CD4-positive, alpha-beta T cell treated with Interleukin-21 for 1 hour (primary cell): Measurements from ENCODE around the gene PTPRJ.

ENCODE experiments used
- DNase-seq: peaks from one replicate; pipeline ENCODE4 v3.0.0-alpha.2; 2020

PTPRJ gene

DNA sequence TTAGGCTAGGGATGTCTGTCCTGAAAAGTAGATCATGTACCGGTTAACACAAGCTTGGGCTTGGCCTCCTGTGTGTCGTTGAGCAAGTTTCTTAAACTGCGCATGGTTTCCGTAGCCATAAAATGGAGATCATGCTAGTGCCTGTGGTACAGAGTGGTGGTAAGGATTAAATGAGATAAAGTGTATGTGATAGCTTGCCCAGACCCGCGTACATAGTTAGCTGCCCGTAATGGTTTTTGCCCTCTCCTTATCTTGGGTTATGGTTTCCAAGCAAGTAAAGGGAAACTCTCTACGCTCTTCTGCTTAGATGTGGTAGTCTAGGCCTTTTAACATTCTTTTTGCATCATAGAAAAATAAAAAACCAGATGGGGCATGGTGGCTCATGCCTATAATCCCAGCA is 11.0 kb upstream of the PTPRJ start:
- no peak for DNase-seq

DNA sequence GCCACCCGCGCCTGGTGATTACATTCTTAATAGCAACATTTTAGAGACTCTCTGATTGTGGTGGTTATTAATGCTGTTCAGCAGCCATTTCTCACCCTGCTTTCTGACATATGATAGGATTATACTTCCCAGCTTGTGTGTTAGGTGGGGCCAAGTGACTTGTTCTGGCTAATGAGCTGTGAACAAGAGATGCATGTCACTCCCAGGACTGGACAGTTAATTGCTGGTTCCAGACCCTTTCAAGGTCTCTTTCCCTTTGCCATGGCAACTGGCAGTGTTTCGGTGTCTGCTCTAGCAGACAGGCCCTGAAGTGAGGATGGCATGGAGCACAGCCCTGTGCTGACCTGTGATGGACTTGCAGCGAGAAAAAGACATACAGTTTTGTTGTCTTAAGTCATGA is 8.9 kb upstream of the PTPRJ start:
- DNase-seq: no peak

GRCh38 chr11:47973173-47973572 is 7.2 kb upstream of the PTPRJ start:
- no peak for DNase-seq

DNA sequence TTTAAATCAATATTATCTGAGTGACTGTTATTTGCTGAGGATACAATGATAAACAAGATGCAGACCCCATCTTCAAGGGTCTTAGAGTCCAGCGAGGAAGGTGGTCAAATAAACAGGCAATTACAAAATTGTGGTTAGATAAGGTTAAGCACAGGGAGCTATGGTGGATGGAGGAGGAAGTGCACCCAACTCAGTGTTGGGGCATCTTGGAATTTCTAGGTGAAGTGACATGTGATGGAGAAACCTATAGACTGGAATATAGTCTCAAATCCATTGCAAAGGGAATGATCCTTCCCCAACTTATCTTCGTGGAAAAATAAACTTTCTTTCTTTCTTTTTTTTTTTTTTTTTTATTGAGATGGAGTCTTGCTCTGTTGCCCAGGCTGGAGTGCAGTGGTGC is 3.4 kb upstream of the PTPRJ start:
- DNase-seq: no peak

DNA sequence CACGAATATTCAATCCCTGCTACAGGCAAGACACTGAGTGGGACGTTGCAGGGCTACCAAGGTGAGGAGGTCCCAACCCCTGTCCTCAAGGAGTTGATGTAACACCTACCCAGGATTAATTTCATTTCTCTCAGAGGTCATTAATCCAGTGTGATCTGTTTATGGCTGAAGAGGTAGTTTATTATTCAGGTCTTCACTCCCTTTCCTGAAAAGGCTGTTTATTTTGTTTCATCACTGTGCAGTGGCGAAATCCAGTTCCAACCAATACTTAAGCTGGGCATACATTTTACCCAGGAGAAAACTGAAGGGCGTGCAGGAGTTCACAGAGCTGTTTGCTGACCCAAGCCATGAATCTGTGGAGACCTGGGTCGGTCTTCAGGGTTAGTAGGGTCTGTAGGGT is 2.7 kb upstream of the PTPRJ start:
- no peak for DNase-seq

DNA sequence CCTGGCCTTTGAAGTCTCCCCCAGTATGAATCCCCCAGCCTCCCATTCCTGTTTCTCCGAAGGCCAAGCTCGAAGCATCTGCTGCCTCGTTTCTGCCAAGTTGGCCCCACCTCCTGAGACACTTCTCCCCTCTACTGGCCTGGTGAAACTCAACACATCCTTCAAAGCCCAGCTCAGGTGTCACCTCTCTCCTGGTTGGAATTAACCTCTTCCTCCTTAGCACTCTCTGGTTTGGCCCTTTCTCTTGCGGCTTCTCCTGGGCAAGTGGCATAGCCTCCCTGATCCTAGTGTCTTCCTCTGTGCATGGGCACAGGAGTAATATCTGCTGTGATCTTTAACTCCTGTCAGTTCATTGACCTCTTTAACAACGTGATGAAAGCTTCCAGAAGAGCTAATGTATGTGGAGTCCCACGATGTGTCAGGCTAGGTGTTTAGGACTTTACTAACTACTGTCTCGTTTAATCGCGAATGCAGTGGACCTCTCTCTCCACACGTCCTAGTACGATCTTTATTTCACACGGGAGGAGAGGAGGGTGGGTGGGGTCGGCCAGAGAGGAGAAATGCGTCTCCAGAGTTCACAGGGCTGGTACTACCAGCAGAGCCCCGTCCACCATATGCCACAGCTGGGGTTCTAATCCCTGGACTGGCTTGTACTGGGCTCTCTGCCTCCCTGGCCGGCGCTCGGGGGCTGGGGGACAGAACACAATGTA is 826 bp upstream of the PTPRJ start:
- no peak for DNase-seq

GRCh38 chr11:47980907-47981621 is 705 bp downstream of the PTPRJ start:
- DNase-seq: no peak

GRCh38 chr11:47981667-47982404 is 1.5 kb downstream of the PTPRJ start:
- DNase-seq: no peak

DNA sequence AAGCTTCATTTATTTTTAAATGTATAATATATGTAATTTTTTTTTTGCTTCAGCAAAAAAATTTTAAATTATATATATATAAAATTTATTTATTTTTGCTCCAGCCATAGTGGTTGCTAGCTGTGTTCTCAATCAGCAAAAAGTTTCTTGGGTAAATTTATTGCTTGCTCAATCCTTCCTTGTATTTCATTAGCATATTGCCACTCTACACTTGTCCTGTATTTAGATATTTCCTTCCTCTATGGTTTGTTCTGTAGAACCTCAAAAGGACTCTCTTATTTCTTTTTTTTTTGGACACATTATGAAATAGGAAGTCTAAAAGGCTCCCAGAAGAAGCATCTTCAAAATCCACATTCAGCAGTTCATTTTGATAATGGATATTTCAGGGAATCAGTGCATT is 2.3 kb downstream of the PTPRJ start:
- DNase-seq: no peak

- DNase-seq: peak; percentile 27
Observed at GRCh38 chr11:47983464-47984397, 3.4 kb downstream of the PTPRJ start.

DNA sequence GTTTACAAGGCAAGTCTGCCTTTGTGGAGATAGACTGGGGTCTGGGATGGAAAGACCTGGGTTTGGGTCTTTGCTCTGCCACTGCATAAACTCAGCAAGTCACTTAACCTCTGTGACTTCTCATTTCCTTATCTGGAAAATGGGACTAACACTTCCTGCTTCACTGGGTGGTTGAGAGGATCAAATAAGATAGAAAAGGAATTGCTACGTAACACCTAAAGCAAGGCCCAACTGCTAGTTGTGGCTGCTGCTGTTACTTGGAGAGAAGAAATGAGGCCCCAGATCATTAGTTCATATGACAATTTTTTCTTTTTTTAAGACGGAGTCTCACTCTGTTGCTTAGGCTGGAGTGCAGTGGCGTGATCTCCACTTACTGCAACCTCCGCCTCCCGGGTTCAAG is 5.9 kb downstream of the PTPRJ start:
- no peak for DNase-seq

DNA sequence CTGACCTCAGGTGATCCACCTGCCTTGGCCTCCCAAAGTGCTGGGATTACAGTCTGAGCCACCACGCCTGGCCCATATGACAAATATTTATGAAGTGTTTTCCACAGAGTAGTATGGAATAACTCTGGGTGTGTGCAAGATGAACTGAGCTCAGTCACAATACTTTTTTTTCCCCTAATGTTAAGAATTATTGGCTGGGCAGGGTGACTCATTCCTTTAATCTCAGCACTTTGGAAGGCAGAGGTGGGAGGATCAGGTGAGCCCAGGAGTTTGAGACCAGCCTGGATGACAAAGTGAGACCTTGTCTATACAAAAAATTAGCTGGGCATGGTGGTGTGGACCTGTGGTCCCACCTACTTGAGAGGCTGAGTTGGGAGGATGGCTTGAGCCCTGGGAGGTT is 6.4 kb downstream of the PTPRJ start:
- DNase-seq: no peak

DNA sequence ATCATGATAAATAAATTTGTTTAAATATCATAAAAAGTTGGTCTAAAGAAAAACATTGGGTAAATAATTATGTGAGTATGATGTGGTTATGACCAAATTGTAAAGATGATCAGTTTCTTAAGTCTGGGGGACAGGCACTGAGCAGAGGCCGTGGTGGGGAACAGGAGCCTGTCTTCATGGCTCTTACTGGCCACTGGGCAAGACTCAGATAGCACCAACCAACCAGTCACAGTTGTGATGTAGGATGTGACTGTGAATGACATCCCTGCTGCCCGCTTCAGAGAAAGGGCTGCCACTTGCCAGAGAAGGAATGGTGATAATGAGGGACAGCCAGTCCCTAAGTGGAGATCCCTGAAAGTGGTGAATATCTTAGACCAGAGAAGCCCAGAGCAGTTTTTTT is 7.0 kb downstream of the PTPRJ start:
- no peak for DNase-seq

- DNase-seq: no peak
Observed at GRCh38 chr11:47987781-47988180, 7.4 kb downstream of the PTPRJ start.

DNA sequence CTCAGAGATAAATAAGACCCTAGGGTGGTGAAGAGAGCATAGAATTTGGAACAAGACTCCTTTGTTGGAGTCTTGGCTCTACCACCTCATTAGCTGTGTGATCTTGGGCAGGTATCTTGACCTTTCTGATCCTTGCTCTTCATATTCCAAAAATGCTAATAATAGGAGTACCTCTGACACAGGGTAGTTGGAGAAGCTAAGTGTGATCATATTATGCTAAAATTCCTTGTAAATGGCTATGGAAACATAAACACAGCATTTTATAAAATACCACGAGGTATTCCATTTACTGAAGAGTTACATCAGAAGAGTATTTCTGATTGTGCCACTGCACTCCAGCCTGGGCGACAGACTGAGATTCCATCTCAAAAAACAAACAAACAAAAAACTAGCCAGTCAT is 9.4 kb downstream of the PTPRJ start:
- DNase-seq: no peak

DNA sequence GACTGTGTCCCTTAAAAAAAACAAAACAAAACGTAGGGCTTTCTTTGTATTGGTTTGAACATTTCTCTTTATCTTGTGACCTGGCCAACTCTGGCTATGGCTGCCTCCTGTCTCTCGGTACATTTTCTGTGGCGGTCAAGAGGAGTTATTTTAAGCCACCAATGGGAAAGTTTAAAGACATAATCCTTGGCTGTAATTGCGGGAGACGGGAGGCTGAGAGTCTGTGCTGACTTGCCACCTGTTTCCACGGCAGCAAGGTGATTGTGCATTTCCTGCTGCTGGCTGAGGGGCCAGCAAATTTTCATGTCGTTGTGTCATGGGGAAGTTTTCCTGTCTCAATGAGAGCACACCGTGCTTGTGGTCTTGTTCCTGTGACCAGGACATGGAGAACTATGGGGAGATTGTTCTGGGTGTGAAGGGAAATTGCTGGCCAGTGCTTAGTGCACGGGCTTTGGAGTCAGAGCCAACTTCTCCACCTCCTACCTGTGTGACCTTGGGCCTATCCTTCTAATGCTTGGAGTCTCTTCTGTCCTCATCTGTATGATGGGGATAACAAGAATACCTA is 11.0 kb downstream of the PTPRJ start:
- DNase-seq: no peak

- no peak for DNase-seq
Observed at GRCh38 chr11:47991894-47992293, 11.5 kb downstream of the PTPRJ start.

- no peak for DNase-seq
Observed at GRCh38 chr11:47992959-47993820, 12.8 kb downstream of the PTPRJ start.

GRCh38 chr11:47994417-47994816 is 14.1 kb downstream of the PTPRJ start:
- no peak for DNase-seq

- DNase-seq: no peak
Observed at GRCh38 chr11:47995360-47995769, 15.0 kb downstream of the PTPRJ start.
